ENCODE data around the gene RPL22. TPM values are rescaled to one million over a fixed set of nuclear protein-coding genes. Genes with fewer than 3 reads are reported as not detected.

The RPL22 gene
- total RNA-seq, 1 experiment from 2014 or later = 441 TPM

GRCh38 chr1:6152181-6152580, 47.2 kb downstream of the RPL22 start:
- Mint-ChIP-seq H3K27ac (no peak overlapping the region), H3K4me1 (peaks cover 4% of the 10 kb centered on the region; the same call in 1 of the 2 replicates), H3K27me3 (ENCODE audit: low read depth) (peaks cover 14% of the 10 kb centered on the region), H3K36me3 (no peaks in the 10 kb centered on the region), H3K9me3 (no peaks in the 10 kb centered on the region), H3K4me3 (no peak overlapping the region)
- ATAC-seq (no peak), DNase-seq (ENCODE audit: low spot score) (no peak)
- POLR2A ChIA-PET = no interaction called here
- CTCF ChIA-PET = interaction anchor here (0.6 to 1.3 kb wide), 5 partner anchors 10 to 114 kb away, joined by 3 to 7 read pairs (median 3); no protein-coding TSS in a partner anchor
- TF ChIP-seq JUN (CRISPR knock-in tag; IDR thresholded peaks at IDR 0.05) (no peak), ZNF232 (CRISPR knock-in tag; IDR thresholded peaks at IDR 0.05) (no peak), FOXK1 (CRISPR knock-in tag; IDR thresholded peaks at IDR 0.05) (no peak), ZBTB43 (CRISPR knock-in tag; IDR thresholded peaks at IDR 0.05) (no peak), ZNF219 (CRISPR knock-in tag; IDR thresholded peaks at IDR 0.05; ENCODE audit: borderline replicate concordance) (no peak), E2F4 (CRISPR knock-in tag; IDR thresholded peaks at IDR 0.05; ENCODE audit: borderline replicate concordance, low read depth) (no peak), USF1 (CRISPR knock-in tag; IDR thresholded peaks at IDR 0.05) (no peak), OVOL2 (CRISPR knock-in tag; IDR thresholded peaks at IDR 0.05; ENCODE audit: borderline replicate concordance) (no peak), E2F5 (CRISPR knock-in tag; IDR thresholded peaks at IDR 0.05) (no peak), ZNF423 (CRISPR knock-in tag; IDR thresholded peaks at IDR 0.05) (no peak), ATF1 (CRISPR knock-in tag; IDR thresholded peaks at IDR 0.05) (no peak), MXD4 (CRISPR knock-in tag; IDR thresholded peaks at IDR 0.05; ENCODE audit: borderline replicate concordance) (no peak), AFF4 (CRISPR knock-in tag; IDR thresholded peaks at IDR 0.05; ENCODE audit: borderline replicate concordance) (no peak), ZNF263 (CRISPR knock-in tag; IDR thresholded peaks at IDR 0.05; ENCODE audit: low read depth) (no peak), CDX4 (CRISPR knock-in tag; IDR thresholded peaks at IDR 0.05; ENCODE audit: borderline replicate concordance) (no peak), RORB (CRISPR knock-in tag; IDR thresholded peaks at IDR 0.05) (no peak), ARID4B (CRISPR knock-in tag; IDR thresholded peaks at IDR 0.05; ENCODE audit: borderline replicate concordance) (no peak)
